OCI-LY3 (cell line): ENCODE results near the gene GPR61.

Experiments
- CTCF ChIP-seq: fragments of 200-600, 300-600 bp; sonication (generic); IDR thresholded peaks from 2 replicates; pipeline ENCODE4 v1.5.1; 2014; ENCODE audit warnings: antibody characterized with exemption, low read length, low read depth
- EZH2phosphoT487 ChIP-seq: fragments of 200-600 bp; shearing (Covaris generic); IDR thresholded peaks from 2 replicates; pipeline ENCODE4 v1.6.1; 2018; ENCODE audit warnings: antibody characterized with exemption, mixed run types, low read depth

GRCh38 chr1:109500941-109501381 lies 38.7 kb upstream of the GPR61 start:
- TF ChIP-seq EZH2phosphoT487 (no peak), CTCF (no peak)
